Measurements from ENCODE around the gene C10orf62.
"Not testable (repeated sequence)": the region's sequence is repeated elsewhere in the genome, so short reads cannot be mapped to it uniquely, and the experiment has no call there.

The C10orf62 gene

GRCh38 chr10:97570789-97571471 is 18.6 kb upstream of the C10orf62 start:
- no peaks in the 10 kb centered on the region for H3K27me3 ChIP-seq (ENCODE audit: control insufficient read depth, insufficient read depth, low read length)
- no peak overlapping the region for H3K9ac ChIP-seq (ENCODE audit: low read length)
- no peak overlapping the region for H3K4me3 ChIP-seq (ENCODE audit: low read length)
- no peaks in the 10 kb centered on the region for H3K36me3 ChIP-seq (ENCODE audit: control insufficient read depth, insufficient read depth, low read length)
- peaks cover 30% of the 10 kb centered on the region for H3K4me1 ChIP-seq (ENCODE audit: control insufficient read depth, insufficient read depth, low read length)
- no peaks in the 10 kb centered on the region for H3K9me3 ChIP-seq (ENCODE audit: control insufficient read depth, low read length)

GRCh38 chr10:97571622-97572021 is 17.9 kb upstream of the C10orf62 start:
- Histone ChIP-seq H3K4me1 (ENCODE audit: control insufficient read depth, insufficient read depth, low read length) (peaks cover 30% of the 10 kb centered on the region), H3K9ac (ENCODE audit: low read length) (no peak overlapping the region), H3K27me3 (ENCODE audit: control insufficient read depth, insufficient read depth, low read length) (no peaks in the 10 kb centered on the region)

GRCh38 chr10:97572214-97572989 is 17.1 kb upstream of the C10orf62 start, which contains the start of gene ANKRD2:
Gene ANKRD2, plus strand, starts transcription at chr10:97572779. Its CDS starts 10 bp downstream, at chr10:97572789.
- Histone ChIP-seq H3K27me3 (ENCODE audit: control insufficient read depth, insufficient read depth, low read length) (peaks cover under 1% of the 10 kb centered on the region), H3K9ac (ENCODE audit: low read length) (no peak within 1 kb of the TSS), H3K9me3 (ENCODE audit: control insufficient read depth, low read length) (no peaks in the 10 kb centered on the region), H3K4me1 (ENCODE audit: control insufficient read depth, insufficient read depth, low read length) (peaks cover 30% of the 10 kb centered on the region), H3K36me3 (ENCODE audit: control insufficient read depth, insufficient read depth, low read length) (no peaks in the 10 kb centered on the region), H3K4me3 (ENCODE audit: low read length) (no peak within 1 kb of the TSS)

More at GRCh38 chr10:97571622-97572021, 17.9 kb upstream of the C10orf62 start:
- Histone ChIP-seq H3K4me3 (ENCODE audit: low read length) (no peak overlapping the region), H3K9me3 (ENCODE audit: control insufficient read depth, low read length) (no peaks in the 10 kb centered on the region), H3K36me3 (ENCODE audit: control insufficient read depth, insufficient read depth, low read length) (no peaks in the 10 kb centered on the region)

GRCh38 chr10:97573021-97573420 is 16.5 kb upstream of the C10orf62 start:
- Histone ChIP-seq H3K9ac (ENCODE audit: low read length) (no peak overlapping the region), H3K4me3 (ENCODE audit: low read length) (no peak overlapping the region), H3K36me3 (ENCODE audit: control insufficient read depth, insufficient read depth, low read length) (no peaks in the 10 kb centered on the region), H3K9me3 (ENCODE audit: control insufficient read depth, low read length) (no peaks in the 10 kb centered on the region), H3K4me1 (ENCODE audit: control insufficient read depth, insufficient read depth, low read length) (peaks cover 30% of the 10 kb centered on the region), H3K27me3 (ENCODE audit: control insufficient read depth, insufficient read depth, low read length) (peaks cover 6% of the 10 kb centered on the region)

- no peaks in the 10 kb centered on the region for H3K9me3 ChIP-seq (ENCODE audit: control insufficient read depth, low read length)
- H3K4me1 ChIP-seq (ENCODE audit: control insufficient read depth, insufficient read depth, low read length): peaks cover 30% of the 10 kb centered on the region
- peaks cover 6% of the 10 kb centered on the region for H3K27me3 ChIP-seq (ENCODE audit: control insufficient read depth, insufficient read depth, low read length)
- H3K9ac ChIP-seq (ENCODE audit: low read length): no peak overlapping the region
- H3K36me3 ChIP-seq (ENCODE audit: control insufficient read depth, insufficient read depth, low read length): no peaks in the 10 kb centered on the region
- no peak overlapping the region for H3K4me3 ChIP-seq (ENCODE audit: low read length)
Observed at GRCh38 chr10:97573672-97574071, 15.8 kb upstream of the C10orf62 start.

GRCh38 chr10:97574374-97575126 is 15.0 kb upstream of the C10orf62 start:
- Histone ChIP-seq H3K4me1 (ENCODE audit: control insufficient read depth, insufficient read depth, low read length) (peaks cover 30% of the 10 kb centered on the region), H3K27me3 (ENCODE audit: control insufficient read depth, insufficient read depth, low read length) (peaks cover 6% of the 10 kb centered on the region), H3K4me3 (ENCODE audit: low read length) (no peak overlapping the region), H3K36me3 (ENCODE audit: control insufficient read depth, insufficient read depth, low read length) (no peaks in the 10 kb centered on the region), H3K9me3 (ENCODE audit: control insufficient read depth, low read length) (no peaks in the 10 kb centered on the region), H3K9ac (ENCODE audit: low read length) (no peak overlapping the region)

- H3K4me1 ChIP-seq (ENCODE audit: control insufficient read depth, insufficient read depth, low read length): peaks cover 30% of the 10 kb centered on the region
- no peaks in the 10 kb centered on the region for H3K9me3 ChIP-seq (ENCODE audit: control insufficient read depth, low read length)
- H3K27me3 ChIP-seq (ENCODE audit: control insufficient read depth, insufficient read depth, low read length): peaks cover 6% of the 10 kb centered on the region
- H3K4me3 ChIP-seq (ENCODE audit: low read length): no peak overlapping the region
- H3K9ac ChIP-seq (ENCODE audit: low read length): no peak overlapping the region
- H3K36me3 ChIP-seq (ENCODE audit: control insufficient read depth, insufficient read depth, low read length): no peaks in the 10 kb centered on the region
Observed at GRCh38 chr10:97575127-97575668, 14.3 kb upstream of the C10orf62 start.

GRCh38 chr10:97576487-97576886 is 13.0 kb upstream of the C10orf62 start:
- not testable (repeated sequence) for H3K27me3 ChIP-seq (ENCODE audit: control insufficient read depth, insufficient read depth, low read length); H3K9me3 ChIP-seq (ENCODE audit: control insufficient read depth, low read length); H3K4me3 ChIP-seq (ENCODE audit: low read length); H3K36me3 ChIP-seq (ENCODE audit: control insufficient read depth, insufficient read depth, low read length); H3K9ac ChIP-seq (ENCODE audit: low read length)
- peaks cover 23% of the 10 kb centered on the region for H3K4me1 ChIP-seq (ENCODE audit: control insufficient read depth, insufficient read depth, low read length)

- Histone ChIP-seq H3K4me3 (ENCODE audit: low read length) (no peak overlapping the region), H3K9me3 (ENCODE audit: control insufficient read depth, low read length) (no peaks in the 10 kb centered on the region), H3K36me3 (ENCODE audit: control insufficient read depth, insufficient read depth, low read length) (no peaks in the 10 kb centered on the region), H3K9ac (ENCODE audit: low read length) (no peak overlapping the region), H3K4me1 (ENCODE audit: control insufficient read depth, insufficient read depth, low read length) (peaks cover 11% of the 10 kb centered on the region), H3K27me3 (ENCODE audit: control insufficient read depth, insufficient read depth, low read length) (peaks cover 6% of the 10 kb centered on the region)
Observed at GRCh38 chr10:97577701-97578100, 11.8 kb upstream of the C10orf62 start.

GRCh38 chr10:97578171-97578844 is 11.2 kb upstream of the C10orf62 start:
- Histone ChIP-seq H3K4me1 (ENCODE audit: control insufficient read depth, insufficient read depth, low read length) (peaks cover 8% of the 10 kb centered on the region), H3K4me3 (ENCODE audit: low read length) (no peak overlapping the region), H3K27me3 (ENCODE audit: control insufficient read depth, insufficient read depth, low read length) (peaks cover 6% of the 10 kb centered on the region), H3K36me3 (ENCODE audit: control insufficient read depth, insufficient read depth, low read length) (no peaks in the 10 kb centered on the region), H3K9me3 (ENCODE audit: control insufficient read depth, low read length) (no peaks in the 10 kb centered on the region), H3K9ac (ENCODE audit: low read length) (no peak overlapping the region)

Data from mucosa of stomach (tissue), 1 donor.